IMR-90 (cell line): ENCODE results near the gene FRAS1.

ENCODE experiments used
- CEBPB ChIP-seq: IDR thresholded peaks from 2 replicates; pipeline ENCODE4 v1.6.1; 2012; ENCODE audit warnings: low read depth, low read length, improper control_type of control experiment
- CTCF ChIP-seq: conservative IDR thresholded peaks from 2 replicates; pipeline ENCODE4 v1.5.1; 2012; ENCODE audit warnings: mild to moderate bottlenecking, low read depth, low read length, improper control_type of control experiment
- NFE2L2 ChIP-seq: fragments of 150-350 bp; IDR thresholded peaks from 2 replicates; pipeline ENCODE4 v1.6.1; 2016; ENCODE audit warnings: low read depth, mild to moderate bottlenecking, low read length
- POLR2A ChIP-seq: IDR thresholded peaks from 2 replicates; pipeline ENCODE4 v1.6.1; 2012; ENCODE audit warnings: mild to moderate bottlenecking, low read depth, low read length
- RAD21 ChIP-seq: IDR thresholded peaks from 2 replicates; pipeline ENCODE4 v1.6.1; 2012; ENCODE audit warnings: low read length, improper control_type of control experiment
- RCOR1 ChIP-seq: IDR thresholded peaks from 2 replicates; pipeline ENCODE4 v1.6.1; 2012; ENCODE audit warnings: mild to moderate bottlenecking, low read length, improper control_type of control experiment; ENCODE audit not compliant: insufficient replicate concordance
- RFX5 ChIP-seq: IDR thresholded peaks from 2 replicates; pipeline ENCODE4 v1.8.0; 2012; ENCODE audit warnings: low read depth, mild to moderate bottlenecking, low read length, moderate library complexity

GRCh38 chr4:78298618-78299017 is 241.5 kb downstream of the FRAS1 start:
- TF ChIP-seq CEBPB (no peak), POLR2A (no peak), CTCF (no peak), RAD21 (no peak), NFE2L2 (no peak), RFX5 (no peak), RCOR1 (no peak)
